Stimulated activated CD8-positive, alpha-beta memory T cell treated with anti-CD3 and anti-CD28 coated beads, Interleukin-12 subunit alpha, Interleukin-12 subunit beta, amount 100 ng/mL, for 1 hour (primary cell): ENCODE data around the gene ESCO1.

Experiments used
- DNase-seq: peaks from one replicate; pipeline ENCODE4 v3.0.0-alpha.2; 2020; ENCODE audit warnings: low read depth

The ESCO1 gene

GRCh38 chr18:21584391-21584790 lies 16.1 kb downstream of the ESCO1 start:
- no peak for DNase-seq

GRCh38 chr18:21575656-21576055 lies 24.8 kb downstream of the ESCO1 start:
- DNase-seq, result no peak

GRCh38 chr18:21571772-21572171 lies 28.7 kb downstream of the ESCO1 start:
- no peak for DNase-seq

GRCh38 chr18:21559195-21559594 lies 41.3 kb downstream of the ESCO1 start:
- no peak for DNase-seq

DNA sequence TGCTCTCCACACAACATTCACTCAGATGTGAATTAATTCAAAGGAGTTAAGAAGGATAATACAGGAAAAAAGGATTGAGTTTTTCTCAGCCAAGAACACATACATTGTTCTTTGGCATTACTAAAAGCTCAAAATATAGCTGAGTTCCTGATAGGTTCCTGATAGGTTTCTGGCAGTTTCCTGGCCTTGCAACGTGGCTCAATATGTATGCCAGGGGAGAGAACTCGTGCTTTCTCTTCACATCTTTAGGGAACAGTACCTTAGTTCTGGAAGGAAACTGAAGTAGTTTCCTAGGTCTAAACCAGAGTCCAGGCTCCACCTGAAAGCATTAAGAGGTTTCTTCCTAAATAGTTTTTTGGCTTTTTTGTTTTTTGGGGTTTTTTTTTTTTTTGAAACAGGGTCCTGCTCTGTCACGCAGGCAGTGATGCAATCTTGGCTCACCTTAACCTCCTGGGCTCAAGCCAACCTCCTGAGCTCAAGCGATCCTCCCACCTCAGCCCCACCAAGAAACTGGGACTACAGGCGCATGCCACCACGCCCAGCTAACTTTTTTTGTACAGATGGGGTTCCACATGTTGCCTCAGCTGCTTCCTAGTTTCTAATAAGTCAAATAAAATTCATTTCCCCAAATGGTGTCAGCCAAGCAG lies 42.8 kb downstream of the ESCO1 start:
- DNase-seq, result no peak

GRCh38 chr18:21550510-21550970 lies 50.0 kb downstream of the ESCO1 start:
- no peak for DNase-seq

GRCh38 chr18:21548647-21549046 lies 51.9 kb downstream of the ESCO1 start:
- no peak for DNase-seq

DNA sequence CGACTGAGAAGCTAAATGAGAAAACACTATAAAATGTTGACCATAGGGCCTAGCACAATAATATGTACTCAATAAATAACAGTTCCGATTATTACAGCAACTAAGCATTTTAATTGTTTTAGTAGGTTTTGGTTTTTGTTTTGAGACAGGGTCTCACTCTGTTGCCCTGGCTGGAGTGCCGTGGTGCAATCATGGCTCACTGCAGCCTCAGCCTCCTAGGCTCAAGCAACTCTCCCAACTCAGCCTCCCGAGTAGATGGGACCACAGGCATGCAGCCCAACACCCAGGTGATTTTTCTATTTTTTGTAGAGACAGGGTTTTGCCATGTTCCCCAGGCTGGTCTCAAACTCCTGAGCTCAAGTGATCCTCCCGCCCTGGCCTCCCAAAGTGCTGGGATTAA lies 54.1 kb downstream of the ESCO1 start:
- no peak for DNase-seq

DNA sequence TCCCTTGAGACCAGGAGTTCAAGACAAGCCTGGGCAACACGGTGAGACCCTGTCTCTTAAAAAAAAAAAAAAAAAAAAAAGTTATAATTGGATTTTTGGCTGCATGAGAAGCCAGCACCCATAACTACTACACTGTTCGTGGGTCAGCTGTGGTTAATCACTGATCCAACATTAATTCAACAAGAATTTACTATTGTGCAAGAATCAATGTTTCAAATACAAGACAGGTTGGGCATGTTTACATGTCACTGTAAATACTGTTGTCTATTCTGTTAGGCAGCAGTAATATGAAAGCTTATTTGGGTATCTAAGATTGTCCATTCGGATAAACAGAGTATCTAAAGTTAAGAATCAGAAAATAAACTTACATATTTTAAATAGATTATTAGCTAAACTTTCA lies 62.3 kb downstream of the ESCO1 start:
- DNase-seq, result no peak

- DNase-seq, result no peak
These were observed 66.2 kb downstream of the ESCO1 start for GRCh38 chr18:21534327-21534726.

DNA sequence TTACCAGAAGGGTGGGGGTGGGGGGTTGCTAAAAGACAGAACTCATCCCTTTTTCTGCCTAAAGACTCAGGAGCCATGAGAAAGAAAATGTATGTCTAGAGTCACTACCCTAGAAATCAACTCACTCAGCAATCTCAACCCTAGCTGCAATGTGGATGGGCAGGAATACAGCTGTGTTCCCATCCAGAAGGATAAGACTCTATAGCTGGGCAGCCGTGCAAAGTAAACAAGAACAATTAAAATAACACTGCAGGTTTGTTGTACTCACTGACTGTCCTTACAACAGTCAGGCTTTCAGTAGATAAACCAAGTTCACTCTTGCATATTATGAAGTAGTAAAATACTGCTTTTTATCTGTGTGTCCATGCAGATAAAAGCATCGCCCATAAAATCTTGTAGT lies 74.0 kb downstream of the ESCO1 start:
- no peak for DNase-seq

DNA sequence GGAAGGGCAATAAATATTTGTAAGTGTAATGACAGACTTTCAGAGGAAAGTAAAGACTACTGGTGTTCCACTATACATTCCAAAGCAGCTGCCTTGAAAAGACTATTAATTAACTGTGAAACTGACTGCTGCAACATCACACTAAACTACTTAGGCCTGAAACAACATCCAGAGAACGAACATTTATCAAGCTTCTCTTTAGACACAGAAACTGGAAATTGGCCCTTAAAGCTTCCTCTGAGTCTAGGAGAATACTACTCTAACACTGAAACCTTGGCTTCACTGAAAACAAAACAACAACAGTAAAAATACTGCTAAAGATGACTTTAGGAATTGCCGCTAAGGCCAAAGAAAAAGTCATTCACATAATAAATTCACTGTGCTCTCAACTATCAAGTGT lies 74.6 kb downstream of the ESCO1 start:
- no peak for DNase-seq

GRCh38 chr18:21522530-21522929 lies 78.0 kb downstream of the ESCO1 start:
- DNase-seq, result no peak

GRCh38 chr18:21513741-21514140 lies 86.8 kb downstream of the ESCO1 start:
- no peak for DNase-seq

- DNase-seq, result no peak
These were observed 87.2 kb downstream of the ESCO1 start for GRCh38 chr18:21513292-21513691.

GRCh38 chr18:21509062-21509461 lies 91.4 kb downstream of the ESCO1 start:
- no peak for DNase-seq

DNA sequence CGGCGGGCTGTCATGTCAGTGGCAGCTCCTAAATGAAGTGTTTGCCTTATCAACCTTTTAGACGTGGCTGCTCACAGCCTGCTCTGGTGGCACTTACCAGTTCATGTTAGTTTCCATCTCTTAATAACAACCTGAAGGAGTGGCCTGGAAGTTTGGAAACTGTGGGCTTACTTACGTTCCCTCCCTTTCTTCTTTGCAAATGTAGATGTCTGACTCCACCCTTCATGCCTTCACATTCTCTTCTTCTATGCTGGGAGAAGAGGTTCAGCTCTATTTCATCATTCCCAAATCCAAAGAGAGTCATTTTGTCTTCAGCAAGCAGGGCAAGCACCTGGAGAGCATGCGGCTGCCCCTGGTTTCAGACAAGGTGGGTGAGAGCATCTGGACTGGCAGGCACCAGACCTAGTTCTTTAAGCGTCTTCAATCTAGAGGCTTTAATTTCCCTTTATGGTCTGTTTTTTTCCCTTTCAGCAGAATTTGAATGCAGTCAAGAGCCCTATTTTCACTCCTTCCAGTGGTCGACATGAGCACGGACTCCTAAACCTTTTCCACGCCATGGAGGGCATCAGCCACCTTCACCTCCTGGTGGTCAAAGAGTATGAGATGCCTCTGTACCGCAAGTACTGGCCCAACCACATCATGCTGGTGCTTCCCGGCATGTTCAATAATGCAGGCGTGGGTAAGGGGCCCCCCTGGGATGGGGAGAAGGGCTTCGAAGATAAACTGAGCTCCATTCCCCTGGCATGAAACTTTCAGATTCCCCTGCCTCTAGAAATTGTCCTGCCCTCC lies 92.4 kb downstream of the ESCO1 start:
- DNase-seq, result no peak

- DNase-seq, result no peak
These were observed 97.8 kb downstream of the ESCO1 start for GRCh38 chr18:21502661-21503060.

DNA sequence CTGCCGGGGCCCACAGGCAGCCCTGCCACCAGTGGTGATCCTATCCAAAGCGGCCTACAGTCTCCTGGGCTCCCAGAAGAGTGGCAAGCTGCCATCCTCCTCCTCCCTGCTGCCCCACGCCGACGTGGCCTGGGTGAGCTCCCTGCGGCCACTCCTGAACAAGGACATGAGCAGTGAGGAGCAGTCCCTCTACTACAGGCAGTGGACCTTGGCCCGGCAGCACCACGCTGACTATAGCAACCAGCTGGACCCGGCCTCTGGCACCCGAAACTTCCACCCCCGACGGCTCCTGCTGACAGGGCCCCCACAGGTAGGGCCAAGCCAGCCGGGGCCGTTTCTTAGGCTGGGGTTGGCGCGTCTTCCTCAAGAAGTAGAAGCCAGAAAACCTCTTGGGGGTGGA lies 100.5 kb downstream of the ESCO1 start:
- DNase-seq, result no peak

- no peak for DNase-seq
These were observed 104.1 kb downstream of the ESCO1 start for GRCh38 chr18:21496277-21496835.

GRCh38 chr18:21490748-21491147 lies 109.8 kb downstream of the ESCO1 start:
- no peak for DNase-seq

- DNase-seq, result no peak
These were observed 110.5 kb downstream of the ESCO1 start for GRCh38 chr18:21489919-21490495.

GRCh38 chr18:21489119-21489750 lies 111.3 kb downstream of the ESCO1 start:
- no peak for DNase-seq
